ENCODE data around the gene ZCCHC18.
A peak's percentile ranks its signal among the peaks of the same experiment; 100 is the strongest.

ZCCHC18 gene

DNA sequence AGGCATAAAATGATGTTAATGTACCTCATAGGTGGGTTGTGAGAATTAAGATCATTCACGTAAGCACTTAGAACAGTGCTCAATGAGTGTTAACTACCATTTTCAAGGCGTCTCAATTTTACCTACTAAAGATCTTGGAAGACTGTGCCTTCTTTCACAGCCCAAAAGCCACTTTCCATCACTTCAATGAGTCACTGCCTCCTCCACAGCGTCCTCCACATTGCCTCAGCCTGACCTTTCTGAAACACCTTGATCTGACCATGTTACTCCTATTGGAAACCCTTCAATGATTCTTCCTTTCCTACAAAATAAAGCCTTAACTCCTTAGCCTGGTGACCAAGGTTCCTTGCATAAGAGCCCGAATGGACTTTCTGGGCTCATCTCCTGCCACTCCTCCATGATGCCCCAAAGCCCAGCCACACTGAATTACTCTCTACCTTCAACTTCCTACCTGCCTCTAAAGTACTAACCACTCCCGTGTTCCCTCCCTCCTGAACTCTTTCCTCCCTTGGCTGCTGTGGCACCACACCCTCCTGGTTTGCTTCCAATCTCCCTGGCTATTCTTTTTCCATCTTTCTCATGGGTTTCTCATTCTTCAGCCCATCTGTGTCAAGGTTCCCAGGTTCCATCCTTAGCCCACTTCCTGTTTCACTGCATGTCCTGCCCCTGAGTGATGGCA lies 22.4 kb downstream of the ZCCHC18 start:
- no peak for DNase-seq (ENCODE audit: low read depth in 3 of 3)

DNA sequence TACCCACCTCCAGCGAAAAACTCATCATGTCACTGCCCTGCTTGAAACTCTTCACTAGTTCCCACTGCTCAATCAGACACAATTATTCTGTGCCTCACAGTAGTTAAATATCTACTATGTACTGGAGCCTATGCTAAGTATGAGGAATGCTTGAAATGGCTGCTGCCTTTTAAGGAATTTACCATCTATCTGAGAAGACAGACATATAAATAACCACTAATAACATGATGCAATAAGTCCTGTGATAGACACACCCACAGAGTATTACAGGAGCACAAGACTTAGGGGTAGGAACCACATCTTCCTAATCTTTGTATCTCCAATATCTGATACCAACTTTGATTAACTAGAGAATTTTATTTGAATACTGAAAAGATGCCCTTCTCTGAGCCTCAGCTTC lies 23.4 kb downstream of the ZCCHC18 start:
- no peak for DNase-seq (ENCODE audit: low read depth in 3 of 3)

DNA sequence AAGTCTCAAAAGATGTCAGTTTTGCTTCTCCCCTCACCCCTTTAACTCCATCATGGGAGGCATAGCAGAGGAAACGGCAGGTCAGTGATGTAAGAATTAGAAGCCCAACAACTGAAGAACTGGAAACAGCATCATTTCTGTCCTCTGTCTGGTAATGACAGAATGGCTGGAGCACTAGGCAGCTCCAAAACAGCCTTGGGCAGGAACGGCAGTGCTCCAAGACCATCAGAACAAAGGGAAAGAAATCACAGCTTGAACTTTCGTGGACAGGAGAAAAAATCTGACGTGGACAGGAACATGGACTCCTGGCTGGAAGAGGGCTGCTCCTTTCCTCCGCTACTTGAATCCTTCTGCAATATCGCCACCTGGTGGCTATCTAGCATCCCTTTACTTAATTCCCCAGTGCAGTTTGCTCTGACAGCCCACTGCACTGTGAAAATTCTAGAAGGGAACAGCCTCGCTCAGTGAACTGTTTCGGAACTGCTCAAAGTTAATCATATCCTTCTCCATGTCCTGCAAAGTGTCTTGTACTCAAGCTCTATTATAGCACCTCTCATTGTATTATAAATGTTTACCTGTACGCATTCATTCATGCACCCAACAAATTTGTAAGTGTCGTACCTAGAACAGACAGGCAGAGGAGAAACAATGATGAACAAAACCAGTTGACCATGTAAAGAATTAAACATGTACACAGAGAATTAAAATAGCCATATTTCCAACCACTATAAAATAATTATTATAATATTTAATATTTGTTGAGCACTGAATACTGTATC lies 24.1 kb downstream of the ZCCHC18 start:
- peak; percentile 14 to 33 (median 22) for DNase-seq (ENCODE audit: low read depth in 3 of 3)

DNA sequence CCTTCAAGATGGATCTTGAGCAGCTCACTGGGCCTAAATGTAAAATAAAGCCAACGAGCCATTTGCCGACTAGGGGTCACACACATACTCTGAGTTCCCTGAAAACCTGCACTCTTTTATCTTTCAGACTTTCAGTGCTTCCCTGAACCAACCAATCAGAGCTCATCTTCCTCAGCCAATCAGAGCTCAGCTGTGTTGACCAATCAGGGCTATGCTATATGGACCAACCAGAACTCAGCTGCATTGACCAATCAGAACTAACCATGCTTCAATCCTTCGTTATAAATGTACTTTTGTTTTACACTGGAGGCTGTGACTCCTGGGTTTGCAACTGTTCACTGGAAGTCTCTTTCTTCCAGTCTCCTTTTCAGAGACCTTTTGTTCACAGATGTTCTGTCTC lies 25.2 kb downstream of the ZCCHC18 start:
- no peak for DNase-seq (ENCODE audit: low read depth in 3 of 3)

DNA sequence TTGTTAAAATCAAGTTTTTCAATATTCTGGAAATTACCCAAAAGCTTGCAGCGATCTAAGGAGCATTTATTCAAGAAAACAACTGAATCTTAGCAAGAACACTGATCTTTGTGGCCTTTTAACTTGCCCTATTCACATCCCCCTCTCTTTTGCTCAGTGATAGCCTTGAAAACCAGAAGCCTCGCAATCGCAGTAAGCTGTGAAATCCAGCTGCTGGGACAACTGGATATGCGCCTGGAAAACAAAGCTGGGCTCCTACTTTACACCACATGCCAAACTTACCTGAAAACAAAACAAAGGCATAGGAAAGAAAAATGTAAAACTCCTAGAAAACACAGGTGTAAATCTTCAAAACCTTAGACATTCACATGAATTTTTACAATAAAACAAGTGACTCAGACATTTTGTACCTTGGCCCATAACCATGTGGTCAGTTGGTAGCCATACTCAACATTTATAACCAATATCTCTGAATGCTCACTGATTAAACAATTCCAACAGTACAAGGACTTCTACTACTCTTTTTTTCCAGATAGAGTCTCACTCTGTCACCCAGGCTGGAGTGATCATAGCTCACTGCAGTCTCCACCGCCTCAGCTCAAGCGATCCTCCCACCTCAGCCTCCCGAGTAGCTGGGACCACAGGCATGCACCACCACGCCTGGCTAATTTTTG lies 28.9 kb downstream of the ZCCHC18 start:
- no peak for DNase-seq (ENCODE audit: low read depth in 3 of 3)

DNA sequence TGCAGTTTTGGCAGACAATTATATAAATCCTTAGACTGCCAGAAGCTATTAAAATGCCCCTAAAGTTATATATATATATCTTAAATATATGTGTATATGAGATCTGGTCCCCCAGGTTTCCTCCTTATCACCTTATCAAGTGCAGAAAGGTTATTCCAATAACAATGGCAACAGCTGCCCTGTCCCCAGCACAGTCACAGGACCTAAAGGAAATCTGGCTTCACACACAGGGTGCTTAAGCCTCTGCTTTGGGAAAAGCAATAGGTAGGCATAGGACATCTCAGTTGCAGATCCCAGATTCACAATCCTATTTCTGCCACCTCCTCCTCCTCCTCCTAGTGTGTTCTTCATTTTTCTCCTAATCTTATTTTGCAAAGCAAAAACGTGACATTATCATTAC lies 38.7 kb downstream of the ZCCHC18 start:
- DNase-seq (ENCODE audit: low read depth in 3 of 3) = no peak

DNA sequence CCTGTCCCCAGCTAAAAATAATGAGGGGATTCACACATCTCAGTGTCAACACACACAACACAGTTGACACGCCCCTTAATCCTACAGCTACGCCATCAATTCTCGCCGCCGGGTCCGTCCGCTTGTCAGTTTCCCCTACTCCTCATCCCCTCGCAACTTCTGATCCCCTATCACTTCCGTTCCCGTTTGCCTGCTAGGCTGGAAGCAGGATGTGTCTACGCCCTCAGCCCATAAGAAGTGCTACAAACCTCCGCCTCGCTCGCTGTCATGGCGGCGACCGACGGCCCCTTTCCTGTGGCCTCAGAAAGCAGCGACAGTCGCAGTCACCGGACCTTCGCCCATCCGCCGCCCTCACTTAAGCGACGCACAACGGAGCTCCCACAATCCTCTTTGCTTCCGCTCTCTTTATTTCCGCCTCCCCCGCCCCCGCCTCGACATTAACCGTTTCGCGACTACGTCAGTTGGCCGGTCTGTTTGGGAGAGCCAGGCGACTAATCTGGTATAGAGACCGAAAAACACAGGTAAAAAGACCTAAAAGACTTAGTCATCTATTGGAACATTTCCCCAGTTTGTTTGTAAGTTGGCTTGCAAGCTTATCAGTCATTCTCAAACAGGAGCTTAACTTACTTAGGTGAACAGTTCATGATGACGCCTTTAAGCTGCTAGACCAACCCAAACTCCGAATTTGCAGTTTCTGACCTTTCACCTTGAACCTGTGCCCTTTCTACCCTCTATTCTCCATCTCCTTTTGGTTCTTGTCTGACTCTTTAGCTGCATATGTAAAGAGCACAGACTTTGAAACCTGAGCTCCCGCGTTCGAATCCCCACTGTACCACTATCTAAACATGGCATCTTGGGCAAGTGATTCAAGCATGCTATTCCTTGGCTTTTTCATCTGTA lies 44.6 kb downstream of the ZCCHC18 start, which contains the start of gene SLC25A53:
SLC25A53 (minus strand) TSS at position 380 of the 900 bp plus-strand sequence. CDS start 51,752 bp downstream, outside the sequence.
- peak; percentile 49 to 71 (median 64) for DNase-seq (ENCODE audit: low read depth in 3 of 3)
